Lower leg skin (tissue), 3 donors: ENCODE results near the gene ADAM10.

Experiments
- POLR2A ChIP-seq, 2 donors: fragments of 450-650 bp; IDR thresholded peaks; one replicate each; pipeline ENCODE4 v1.6.1; 2016 to 2017; ENCODE audit warnings: antibody characterized with exemption in 2 of 2, mild to moderate bottlenecking in 1 of 2, moderate library complexity in 1 of 2
- TF ChIP-seq, protein P1 (sequence below), 3 donors: fragments of 450-650 bp; IDR thresholded peaks; one replicate each; pipeline ENCODE4 v1.5.1; 2016; ENCODE audit warnings: antibody characterized with exemption in 3 of 3, mild to moderate bottlenecking in 3 of 3, moderate library complexity in 2 of 3

DNA sequence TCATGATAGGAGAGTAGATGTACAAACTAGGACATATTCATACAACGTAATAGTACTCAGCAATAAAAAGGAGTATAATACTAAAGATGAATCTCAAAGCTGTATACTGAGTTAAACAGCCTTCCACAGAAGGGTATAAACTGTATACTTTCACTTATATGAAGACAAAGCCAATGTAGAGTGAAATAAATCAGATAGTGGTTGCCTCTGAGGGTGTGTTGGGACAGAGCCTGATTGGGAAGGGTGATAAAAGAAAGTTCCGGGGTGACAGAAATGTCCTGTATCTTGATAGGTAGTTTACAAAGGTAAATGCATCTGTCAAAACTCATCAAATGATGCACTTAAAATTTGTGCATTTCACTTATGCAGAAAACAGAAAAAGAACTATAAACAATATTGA, 122.5 kb downstream of the ADAM10 start:
- TF ChIP-seq POLR2A (IDR thresholded peaks at IDR 0.05): no peak
- TF ChIP-seq, protein P1, sequence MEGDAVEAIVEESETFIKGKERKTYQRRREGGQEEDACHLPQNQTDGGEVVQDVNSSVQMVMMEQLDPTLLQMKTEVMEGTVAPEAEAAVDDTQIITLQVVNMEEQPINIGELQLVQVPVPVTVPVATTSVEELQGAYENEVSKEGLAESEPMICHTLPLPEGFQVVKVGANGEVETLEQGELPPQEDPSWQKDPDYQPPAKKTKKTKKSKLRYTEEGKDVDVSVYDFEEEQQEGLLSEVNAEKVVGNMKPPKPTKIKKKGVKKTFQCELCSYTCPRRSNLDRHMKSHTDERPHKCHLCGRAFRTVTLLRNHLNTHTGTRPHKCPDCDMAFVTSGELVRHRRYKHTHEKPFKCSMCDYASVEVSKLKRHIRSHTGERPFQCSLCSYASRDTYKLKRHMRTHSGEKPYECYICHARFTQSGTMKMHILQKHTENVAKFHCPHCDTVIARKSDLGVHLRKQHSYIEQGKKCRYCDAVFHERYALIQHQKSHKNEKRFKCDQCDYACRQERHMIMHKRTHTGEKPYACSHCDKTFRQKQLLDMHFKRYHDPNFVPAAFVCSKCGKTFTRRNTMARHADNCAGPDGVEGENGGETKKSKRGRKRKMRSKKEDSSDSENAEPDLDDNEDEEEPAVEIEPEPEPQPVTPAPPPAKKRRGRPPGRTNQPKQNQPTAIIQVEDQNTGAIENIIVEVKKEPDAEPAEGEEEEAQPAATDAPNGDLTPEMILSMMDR (IDR thresholded peaks at IDR 0.05): no peak
